Activated CD4-positive, alpha-beta T cell treated with anti-CD3 and anti-CD28 coated beads for 48 hours (primary cell): Measurements from ENCODE around the gene SEMA3E.
"Not testable (repeated sequence)": the region's sequence is repeated elsewhere in the genome, so short reads cannot be mapped to it uniquely, and the experiment has no call there.

Source experiments
- DNase-seq: peaks from one replicate; pipeline ENCODE4 v3.0.0-alpha.2; 2020

The SEMA3E gene

DNA sequence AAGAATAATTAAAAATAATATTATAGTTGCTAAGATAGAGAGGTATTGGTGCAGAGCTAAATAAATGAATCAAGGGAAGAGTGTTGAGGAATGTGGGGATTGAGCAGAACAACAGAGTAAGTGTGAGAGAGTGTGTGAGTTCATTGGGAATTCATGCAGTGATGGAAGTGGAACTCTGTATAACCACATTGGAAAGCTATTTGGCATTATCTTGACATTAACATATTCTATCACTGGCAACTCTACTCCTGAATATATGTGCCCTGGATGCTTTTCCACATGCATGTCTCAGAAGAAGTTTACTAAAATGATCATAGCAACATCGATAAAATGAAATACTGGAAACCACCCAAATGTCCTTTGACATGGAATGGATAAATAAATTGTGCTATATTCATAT lies 164.1 kb downstream of the SEMA3E start:
- DNase-seq = no peak

DNA sequence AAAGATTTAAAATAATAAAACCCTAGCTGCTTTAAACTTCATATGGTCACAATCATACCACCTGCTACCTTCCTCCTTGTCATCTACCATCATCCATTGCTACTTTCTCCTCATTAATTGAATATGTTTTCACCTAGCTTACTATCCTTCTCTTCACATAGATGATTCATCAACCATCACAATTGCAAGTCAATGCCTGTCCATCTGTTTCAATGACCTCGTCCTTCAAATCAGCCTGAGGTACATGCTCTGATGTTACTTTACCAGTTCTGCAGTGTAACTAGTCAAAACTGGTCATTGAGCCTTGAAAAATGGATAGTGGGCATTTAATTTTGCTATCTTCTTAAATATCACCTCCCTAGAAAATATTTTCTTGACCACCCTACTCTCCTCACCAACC lies 164.7 kb downstream of the SEMA3E start:
- DNase-seq = no peak

DNA sequence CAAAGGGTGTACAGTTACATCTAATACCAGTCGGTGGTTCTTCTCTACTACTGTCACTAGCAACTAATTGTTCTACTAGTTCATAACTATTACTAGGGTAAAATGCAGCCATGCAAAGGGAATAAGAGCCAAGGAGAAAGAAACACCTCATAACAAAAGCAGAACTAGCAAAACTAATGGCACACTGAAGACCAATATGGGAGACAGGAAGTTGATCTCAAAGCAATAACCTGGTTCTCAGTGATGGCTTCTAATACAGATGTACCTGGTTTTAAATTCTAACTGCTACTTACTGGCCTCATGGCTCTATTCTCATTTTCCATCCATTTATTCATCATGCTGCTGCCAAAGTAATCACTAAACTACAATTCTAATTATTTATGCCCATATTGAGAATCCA lies 170.3 kb downstream of the SEMA3E start:
- no peak for DNase-seq

DNA sequence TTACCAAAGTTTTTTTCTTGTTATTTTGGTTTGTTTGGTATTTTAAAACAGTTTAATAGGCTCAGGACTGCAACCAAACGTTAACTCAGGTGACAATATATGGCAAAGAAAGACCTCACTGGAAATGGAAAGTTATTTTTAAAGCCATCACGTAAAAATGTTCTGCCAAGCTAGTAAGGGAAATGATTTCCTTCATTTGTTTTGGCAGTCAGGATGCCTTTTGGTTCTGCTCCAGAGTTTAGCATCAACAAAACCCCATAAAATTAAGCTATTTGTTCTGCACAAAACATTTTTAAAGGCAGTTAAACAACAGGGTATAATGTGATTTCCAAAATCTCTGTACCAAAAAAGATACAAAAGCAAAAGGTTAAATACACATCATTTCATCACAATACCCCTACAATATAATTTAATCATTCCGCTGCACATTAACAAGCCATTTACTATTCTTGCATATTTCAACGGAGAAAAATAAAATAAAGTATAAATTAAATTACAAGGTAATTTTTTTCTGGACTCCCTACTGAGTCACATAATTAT lies 172.4 kb downstream of the SEMA3E start:
- DNase-seq = no peak

DNA sequence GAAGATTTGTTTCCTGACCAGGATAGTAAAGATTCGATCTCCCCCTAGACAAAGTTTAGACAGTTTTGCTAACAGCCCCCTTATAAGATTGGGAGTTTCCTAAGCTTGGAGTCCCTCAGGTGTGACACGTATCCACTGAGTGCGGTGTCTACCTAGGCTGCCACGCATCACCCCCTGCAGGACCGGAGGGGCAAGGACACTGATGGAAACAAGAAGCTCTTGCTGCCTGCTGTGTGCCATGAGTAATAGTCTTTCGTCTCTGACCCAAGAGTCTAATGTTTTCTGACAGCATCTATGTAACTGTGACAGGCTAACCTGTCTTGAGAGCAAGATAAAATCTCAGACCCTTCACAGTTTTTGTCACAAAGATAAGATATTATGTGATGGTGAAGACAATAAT lies 173.5 kb downstream of the SEMA3E start:
- no peak for DNase-seq

DNA sequence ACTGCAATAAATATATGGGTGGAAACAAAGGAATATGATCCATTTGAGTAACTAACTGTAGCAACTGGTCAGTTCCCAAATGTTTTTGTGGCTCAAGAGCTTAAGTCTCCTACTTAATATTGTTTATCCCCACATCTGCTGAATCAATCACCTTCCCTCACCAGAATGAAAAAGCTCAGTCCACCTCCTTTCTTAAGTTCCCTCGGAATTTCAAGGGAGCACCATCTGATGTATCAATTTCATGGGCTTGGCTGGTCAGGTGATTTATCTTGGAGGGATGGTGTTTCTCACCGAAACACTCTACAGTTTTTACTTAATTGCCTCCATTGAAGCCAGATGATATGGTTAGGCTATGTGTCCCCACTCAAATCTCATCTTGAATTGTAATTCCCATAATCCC lies 176.6 kb downstream of the SEMA3E start:
- DNase-seq = no peak

DNA sequence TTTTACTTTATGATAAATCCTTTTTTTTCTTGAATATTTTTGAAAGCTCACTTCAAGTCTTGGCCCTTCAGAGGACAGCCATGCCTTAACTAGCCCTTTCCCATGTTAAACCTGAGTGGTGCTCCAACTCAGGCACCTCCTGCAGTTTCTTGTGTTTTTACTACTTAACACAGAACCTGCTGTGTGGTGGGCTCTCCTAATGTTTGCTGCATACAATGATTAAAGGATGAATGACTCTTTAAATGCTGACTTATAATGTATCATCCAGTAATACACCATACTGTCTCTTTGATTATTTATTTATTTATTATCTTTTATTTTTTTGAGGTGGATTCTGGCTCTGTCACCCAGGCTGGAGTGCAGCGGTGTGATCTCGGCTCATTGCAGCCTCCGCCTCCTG lies 179.4 kb downstream of the SEMA3E start:
- no peak for DNase-seq

DNA sequence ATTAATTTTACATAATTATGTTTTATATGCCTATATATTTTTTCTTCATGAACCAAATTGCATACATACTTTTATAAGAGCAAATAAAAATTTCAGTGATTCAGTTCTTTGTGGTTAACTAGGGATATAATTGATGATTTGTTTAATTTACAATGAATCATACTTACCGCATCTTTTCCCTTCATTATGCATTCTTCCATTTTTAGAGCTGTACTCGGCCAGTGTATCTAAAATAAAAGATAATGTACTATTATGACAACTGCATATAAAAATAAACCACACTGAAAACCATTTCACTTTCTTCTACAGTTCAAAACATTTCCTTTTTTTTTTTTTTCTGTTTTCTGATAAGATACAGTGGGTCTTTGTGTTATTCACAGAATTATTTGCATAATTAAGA lies 179.9 kb downstream of the SEMA3E start:
- no peak for DNase-seq

DNA sequence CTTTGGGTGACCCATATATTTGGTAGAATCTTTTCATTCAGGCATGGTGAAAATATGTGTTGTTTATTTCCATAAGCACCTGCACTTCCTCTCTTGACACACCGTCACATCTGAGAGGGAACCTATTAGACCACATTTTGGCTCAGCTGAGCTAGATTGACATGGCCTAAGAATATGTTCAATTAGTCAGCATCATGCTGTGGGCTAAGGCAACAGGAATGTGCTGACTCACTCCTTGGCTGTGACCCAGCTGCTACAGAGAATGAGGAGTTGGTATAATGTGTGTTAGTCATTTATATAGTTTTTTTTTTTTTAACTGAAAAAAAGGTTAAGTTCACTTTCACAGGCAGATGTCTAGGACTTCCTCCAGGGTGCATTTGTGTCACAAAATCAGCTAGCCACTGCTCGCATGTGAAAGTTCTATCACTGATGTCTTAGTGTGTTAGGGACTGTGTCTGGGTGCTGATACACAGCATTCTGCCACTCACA lies 180.6 kb downstream of the SEMA3E start:
- peak; percentile 18 for DNase-seq

DNA sequence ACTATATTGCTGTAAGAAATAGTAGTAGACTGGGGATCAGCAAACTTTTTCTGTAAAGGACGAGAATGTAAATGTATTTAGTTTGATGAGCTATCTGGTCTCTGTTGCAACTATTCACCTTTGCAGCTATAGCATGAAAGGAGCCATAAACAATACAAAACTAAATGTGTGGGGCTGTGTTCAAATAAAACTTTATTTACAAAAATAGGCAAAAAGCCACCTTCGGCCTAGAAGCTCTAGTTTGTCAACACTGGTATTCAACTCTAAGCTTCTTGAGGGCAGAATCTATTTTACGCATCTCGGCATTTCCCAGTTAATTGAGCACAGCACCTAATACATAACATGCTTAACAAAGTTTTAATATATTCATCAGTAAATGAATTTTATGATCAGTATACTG lies 181.4 kb downstream of the SEMA3E start:
- no peak for DNase-seq

DNA sequence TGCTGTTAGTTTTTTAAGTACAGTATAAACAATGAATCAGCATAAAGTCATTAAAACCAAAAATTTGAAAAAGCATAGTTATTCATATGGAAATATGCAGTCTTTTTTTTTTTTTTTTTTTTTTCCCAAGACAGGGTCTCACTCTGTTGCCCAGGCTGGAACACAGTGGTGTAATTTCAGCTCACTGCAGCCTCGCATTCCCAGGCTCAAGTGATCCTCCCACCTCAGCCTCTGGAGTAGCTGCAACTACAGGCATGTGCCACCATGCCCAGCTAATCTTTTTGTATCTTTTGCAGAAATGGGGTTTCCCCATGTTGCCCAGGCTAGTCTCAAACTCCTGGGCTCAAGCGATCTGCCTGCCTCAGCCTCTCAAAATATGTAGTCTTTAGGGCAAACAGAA lies 182.0 kb downstream of the SEMA3E start:
- DNase-seq = no peak

DNA sequence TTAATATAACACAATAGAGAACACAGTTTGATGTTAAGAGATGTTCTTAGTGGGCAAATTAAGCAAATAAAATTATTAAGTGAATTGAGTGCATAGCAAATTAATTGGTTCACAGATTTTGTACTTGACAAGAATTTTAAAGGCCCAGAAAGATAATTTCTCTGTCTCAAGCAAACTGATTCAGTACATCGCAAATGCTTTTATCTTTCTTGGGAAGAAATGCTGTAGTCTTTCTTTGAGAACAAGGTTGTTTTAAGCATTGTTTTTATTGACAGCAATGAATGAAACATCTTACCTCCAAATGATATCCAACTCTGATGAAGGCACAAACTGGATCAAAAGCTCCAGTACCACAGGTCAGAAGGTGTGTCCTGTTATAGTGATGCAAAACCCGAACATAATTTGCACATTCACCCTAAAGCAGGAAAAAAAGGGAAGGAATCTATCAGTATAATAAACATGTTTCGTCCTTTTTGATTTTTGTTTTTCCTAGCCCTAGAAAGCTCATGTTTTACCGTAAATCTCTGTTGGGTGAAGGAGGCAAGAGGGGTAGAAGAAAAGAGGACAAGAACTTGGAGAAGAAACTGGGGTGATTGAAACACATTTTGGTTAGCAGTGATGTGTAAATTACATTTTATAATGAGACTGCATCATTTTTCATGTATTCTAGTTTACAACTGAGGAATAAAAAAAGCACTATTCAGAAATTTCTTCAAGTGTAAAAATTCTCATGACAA lies 182.6 kb downstream of the SEMA3E start:
- no peak for DNase-seq

DNA sequence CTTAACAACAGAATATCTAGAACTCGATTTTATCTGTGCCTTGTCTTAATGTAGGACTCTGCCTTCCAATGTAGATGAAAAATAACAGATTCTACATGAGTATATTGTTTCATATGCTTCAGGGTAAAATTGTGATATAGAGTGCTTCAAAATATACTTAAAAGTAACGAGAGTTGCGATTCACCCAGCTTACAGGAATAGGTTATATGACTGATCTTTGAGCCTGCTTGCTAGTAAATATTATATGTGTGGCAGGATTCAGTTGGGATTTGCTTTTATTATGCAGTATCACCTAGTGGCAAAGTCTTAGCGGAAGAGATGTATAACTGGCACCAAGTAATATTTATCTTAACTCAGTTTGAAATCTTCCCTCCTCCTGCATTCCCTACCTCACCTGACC lies 183.3 kb downstream of the SEMA3E start:
- no peak for DNase-seq

DNA sequence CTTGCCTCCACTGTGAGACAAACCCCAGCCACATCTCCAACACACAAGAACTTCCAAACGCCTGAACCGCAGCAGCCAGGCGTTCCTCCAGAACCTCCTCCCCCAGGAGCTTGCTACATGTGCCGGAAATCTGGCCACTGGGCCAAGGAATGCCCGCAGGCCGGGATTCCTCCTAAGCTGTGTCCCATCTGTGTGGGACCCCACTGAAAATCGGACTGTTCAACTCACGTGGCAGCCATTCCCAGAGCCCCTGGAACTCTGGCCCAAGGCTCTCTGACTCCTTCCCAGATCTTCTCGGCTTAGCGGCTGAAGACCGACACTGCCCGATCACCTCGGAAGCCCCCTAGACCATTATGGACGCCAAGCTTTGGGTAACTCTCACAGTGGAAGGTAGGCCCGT lies 187.1 kb downstream of the SEMA3E start:
- DNase-seq = not testable (repeated sequence)

DNA sequence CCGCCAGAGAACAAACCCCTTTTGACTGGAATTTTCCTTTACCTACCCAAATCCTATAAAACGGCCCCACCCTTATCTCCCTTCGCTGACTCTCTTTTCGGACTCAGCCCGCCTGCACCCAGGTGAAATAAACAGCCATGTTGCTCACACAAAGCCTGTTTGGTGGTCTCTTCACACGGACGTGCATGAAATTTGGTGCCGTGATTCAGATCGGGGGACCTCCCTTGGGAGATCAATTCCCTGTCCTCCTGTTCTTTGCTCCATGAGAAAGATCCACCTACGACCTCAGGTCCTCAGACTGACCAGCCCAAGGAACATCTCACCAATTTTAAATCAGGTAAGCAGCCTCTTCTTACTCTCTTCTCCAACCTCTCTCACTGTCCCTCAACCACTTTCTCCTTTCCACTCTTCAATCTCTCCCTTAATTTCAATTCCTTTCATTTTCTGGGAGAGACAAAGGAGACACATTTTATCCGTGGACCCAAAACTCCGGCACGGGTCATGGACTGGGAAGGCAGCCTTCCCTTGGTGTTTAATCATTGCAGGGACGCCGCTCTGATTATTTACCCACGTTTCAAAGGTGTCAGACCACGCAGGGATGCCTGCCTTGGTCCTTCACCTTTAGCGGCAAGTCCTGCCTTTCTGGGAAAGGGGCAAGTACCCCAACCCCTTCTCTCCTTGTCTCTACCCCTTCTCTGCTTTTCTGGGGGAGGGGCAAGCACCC lies 188.8 kb downstream of the SEMA3E start:
- not testable (repeated sequence) for DNase-seq

DNA sequence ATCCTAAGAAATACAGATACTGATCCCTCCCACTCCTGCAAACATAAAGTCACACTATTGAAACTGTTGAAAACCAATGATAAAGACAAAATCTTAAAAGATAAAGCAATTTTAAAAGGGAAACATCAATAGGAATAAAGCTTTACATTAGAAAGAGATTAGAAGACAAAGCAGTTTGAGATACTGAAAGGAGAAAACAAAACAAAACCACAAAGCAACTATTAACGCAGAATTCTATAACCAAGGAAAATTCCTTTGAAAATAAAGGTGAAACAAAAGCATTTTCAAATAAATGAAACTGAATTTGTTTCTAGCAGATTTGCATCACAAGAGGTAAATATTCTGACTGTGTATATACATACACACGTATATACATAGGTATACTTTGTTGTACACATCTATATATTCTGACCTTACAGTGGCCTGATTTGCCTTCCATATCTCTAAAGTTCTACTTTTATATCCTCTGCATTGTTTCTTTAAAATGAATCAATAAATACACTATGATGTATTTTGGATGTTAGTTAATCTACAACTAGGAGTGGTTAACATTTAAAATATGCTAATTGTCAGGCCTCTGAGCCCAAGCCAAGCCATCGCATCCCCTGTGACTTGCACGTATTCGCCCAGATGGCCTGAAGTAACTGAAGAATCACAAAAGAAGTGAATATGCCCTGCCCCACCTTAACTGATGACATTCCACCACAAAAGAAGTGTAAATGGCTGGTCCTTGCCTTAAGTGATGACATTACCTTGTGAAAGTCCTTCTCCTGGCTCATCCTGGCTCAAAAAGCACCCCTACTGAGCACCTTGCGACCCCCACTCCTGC lies 189.6 kb downstream of the SEMA3E start:
- DNase-seq = not testable (repeated sequence)

DNA sequence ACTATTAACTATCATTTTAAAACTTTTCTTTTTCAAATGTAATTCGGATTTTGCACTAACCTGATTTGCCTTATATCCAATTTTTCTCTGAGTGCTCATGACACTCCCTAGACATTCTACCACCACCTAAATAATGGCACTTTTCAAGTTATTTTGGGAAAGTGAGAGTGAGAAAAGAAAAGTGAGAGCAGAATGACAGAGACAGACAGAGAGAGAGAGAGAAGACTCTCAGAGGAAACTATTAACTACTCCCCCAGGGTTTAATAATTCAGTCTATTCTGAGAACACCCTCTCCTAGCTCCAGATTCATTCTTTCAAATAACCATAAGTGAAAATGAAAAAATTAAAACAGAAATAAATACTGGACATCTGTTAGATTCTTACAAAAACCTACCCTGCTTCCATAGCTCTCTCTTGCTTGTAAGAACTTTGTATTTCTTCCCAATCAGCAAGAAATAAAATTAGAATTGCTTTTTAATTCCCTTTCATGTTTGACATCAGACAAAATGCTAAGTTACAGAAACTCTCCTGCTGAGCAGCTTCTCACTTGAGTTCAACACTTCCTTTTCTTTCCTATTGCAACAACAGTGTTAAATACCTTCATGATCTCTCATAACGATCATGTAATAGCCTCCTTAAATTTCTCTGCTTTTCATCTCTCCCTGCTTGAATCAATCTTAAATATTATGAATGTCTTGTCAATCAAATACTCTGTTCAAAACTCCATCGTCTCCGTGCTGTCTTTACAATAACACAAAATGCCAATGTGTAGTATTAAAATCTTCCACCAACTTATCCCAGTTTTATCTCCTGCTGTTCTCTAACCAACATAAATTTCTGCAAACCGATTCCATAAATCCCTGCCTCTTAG lies 191.7 kb downstream of the SEMA3E start:
- no peak for DNase-seq

DNA sequence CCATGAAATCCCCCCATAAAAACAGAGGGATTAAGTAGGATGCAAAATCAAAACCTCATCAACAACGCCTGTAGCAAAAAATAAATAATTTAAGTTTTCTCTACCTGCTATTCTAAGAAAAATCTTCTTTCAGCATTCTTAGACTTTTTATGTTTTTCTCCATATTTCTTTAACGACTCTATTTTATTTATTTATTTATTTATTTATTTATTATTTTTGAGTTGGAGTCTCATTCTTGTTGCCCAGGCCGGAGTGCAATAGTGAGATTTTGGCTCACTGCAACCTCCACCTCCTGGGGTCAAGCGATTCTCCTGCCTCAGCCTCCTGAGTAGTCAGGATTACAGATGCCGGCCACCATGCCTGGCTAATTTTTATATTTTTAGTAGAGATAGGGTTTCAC lies 192.5 kb downstream of the SEMA3E start:
- DNase-seq = no peak

DNA sequence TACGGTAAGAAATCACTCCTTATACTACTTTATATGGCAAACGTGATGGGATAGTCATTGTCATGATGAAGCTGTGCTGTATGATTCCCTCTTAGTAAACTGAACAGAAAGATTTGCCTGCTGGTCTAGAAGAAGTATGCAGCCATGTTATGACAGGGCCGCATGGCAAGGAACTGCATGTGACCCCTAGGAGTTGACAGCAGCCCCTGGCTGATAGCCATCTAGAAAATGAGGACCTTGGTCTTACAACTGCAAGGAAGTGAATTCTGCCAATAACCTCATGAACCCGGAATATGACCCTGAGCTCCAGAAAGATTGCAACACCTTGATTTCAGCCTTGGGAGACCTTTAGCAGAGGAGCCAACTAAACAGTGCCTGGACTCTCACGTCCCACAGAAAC lies 193.3 kb downstream of the SEMA3E start:
- DNase-seq = no peak

DNA sequence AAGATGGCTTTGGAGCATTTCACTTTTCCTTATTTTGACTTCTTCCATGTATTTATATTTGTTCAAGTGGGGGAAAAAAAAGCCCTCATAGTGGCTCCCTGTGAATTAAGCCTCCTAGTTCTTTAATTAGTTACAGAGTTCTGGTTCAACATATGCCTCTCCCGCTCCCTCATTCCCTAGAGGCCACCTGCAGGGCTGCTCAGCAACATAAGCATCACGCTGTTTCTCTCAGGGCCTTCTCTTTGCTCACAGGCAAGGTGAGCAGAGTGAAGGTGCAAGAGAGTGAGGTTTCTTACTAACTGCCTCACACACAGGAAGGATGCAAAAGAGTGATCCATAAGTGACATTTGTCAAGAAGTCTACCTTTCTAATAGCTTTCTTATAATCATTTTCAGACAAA lies 196.7 kb downstream of the SEMA3E start:
- no peak for DNase-seq

DNA sequence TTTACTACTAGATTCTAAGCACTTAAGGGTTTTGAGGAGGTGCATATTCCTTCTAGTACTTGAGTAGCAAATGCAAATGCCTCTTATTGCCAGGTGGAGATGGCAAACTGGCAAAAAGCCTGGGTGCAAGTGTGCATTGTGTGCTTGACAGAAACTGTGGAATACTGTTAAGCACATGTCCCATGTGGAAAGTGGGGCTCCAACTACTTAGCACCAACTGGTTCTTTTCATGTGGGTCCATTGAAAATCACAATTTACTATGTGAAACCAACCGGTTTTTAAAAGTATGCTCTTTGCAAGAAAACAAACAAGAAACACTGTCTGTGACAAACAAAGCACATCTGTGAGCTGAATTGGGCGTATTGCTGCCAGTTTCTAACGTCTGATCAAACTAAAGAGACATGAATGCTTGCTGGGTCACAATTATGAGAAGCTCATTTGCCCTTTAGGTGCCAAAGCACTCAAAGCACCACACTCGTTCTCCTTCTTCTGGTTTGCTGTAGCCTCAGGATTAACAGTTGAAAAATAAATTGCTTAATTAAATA lies 197.4 kb downstream of the SEMA3E start:
- DNase-seq = no peak

DNA sequence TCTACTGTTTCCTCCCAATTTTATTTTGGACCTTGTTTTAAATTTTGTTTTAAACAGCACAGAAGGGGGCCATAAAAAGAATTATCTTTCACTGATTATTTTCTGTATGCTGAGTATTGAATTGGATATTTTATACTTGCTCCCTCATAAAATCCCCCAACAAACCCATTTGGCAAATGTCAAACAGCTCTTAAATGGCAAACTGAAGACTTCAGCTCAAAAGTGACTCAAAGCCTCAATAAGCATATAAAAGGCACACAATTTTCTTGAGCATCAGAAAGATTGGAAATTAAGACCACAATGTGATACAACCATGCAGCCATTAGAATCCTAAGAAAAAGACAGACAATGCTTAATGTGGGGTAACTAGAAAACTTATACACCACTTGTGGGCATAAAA lies 199.2 kb downstream of the SEMA3E start:
- DNase-seq = no peak
